GM08714 (cell line): Measurements from ENCODE around the gene MBP.

ENCODE experiments used
- H3K4me3 ChIP-seq: fragments of 200-500 bp; sonication (Bioruptor generic); 2 replicates; pipeline ENCODE4 v1.5.1; 2014; ENCODE audit warnings: mild to moderate bottlenecking, low read length, inconsistent platforms
- ZNF274 ChIP-seq: IDR thresholded peaks from 2 replicates; pipeline ENCODE4 v1.6.1; 2012; ENCODE audit warnings: mild to moderate bottlenecking, low read depth, low read length

MBP gene

GRCh38 chr18:76981396-76981968 is 151.1 kb downstream of the MBP start:
- no peak for TF ChIP-seq ZNF274
- H3K4me3 ChIP-seq, result peak overlapping the region; percentile 20; the same call in 1 of the 2 replicates

GRCh38 chr18:76980663-76981395 is 151.8 kb downstream of the MBP start:
- TF ChIP-seq ZNF274, result no peak
- peak overlapping the region; percentile 20; the same call in 1 of the 2 replicates for H3K4me3 ChIP-seq

GRCh38 chr18:76979906-76980305 is 152.7 kb downstream of the MBP start:
- TF ChIP-seq ZNF274, result no peak
- no peak overlapping the region for H3K4me3 ChIP-seq

- no peak overlapping the region for H3K4me3 ChIP-seq
Observed at GRCh38 chr18:76979111-76979751, 153.4 kb downstream of the MBP start.

GRCh38 chr18:76978616-76979015 is 154.0 kb downstream of the MBP start:
- no peak overlapping the region for H3K4me3 ChIP-seq
- no peak for TF ChIP-seq ZNF274

More at GRCh38 chr18:76979111-76979751, 153.4 kb downstream of the MBP start:
- no peak for TF ChIP-seq ZNF274

GRCh38 chr18:76977684-76978232 is 154.8 kb downstream of the MBP start:
- TF ChIP-seq ZNF274, result no peak
- H3K4me3 ChIP-seq, result no peak overlapping the region

- no peak for TF ChIP-seq ZNF274
- no peak overlapping the region for H3K4me3 ChIP-seq
Observed at GRCh38 chr18:76977108-76977621, 155.4 kb downstream of the MBP start.

- H3K4me3 ChIP-seq, result no peak overlapping the region
- no peak for TF ChIP-seq ZNF274
Observed at GRCh38 chr18:76975577-76976110, 156.9 kb downstream of the MBP start.

GRCh38 chr18:76974386-76974785 is 158.2 kb downstream of the MBP start:
- TF ChIP-seq ZNF274, result no peak
- no peak overlapping the region for H3K4me3 ChIP-seq

- no peak overlapping the region for H3K4me3 ChIP-seq
- TF ChIP-seq ZNF274, result no peak
Observed at GRCh38 chr18:76973520-76974266, 158.9 kb downstream of the MBP start.

- H3K4me3 ChIP-seq, result no peak overlapping the region
- TF ChIP-seq ZNF274, result no peak
Observed at GRCh38 chr18:76972846-76973519, 159.6 kb downstream of the MBP start.

GRCh38 chr18:76972241-76972640 is 160.3 kb downstream of the MBP start:
- TF ChIP-seq ZNF274, result no peak
- H3K4me3 ChIP-seq, result no peak overlapping the region
